T-helper 2 cell treated with Interferon-gamma antibody and Interleukin-4, amounts not matched to agents 5 μg/mL and 100 μg/mL, for 36 hours (primary cell): ENCODE results near the gene IKZF1.

Experiments used
- DNase-seq: peaks from one replicate; pipeline ENCODE4 v3.0.0; 2021; ENCODE audit warnings: low spot score
- H3K27ac Mint-ChIP-seq: one replicate; pipeline ENCODE4 v1.8.0; 2021; ENCODE audit warnings: mild to moderate bottlenecking, mixed read lengths
- H3K27me3 Mint-ChIP-seq: one replicate; pipeline ENCODE4 v1.8.0; 2021; ENCODE audit warnings: low read depth, mixed read lengths
- H3K36me3 Mint-ChIP-seq: one replicate; pipeline ENCODE4 v1.8.0; 2021; ENCODE audit warnings: low read depth, mixed read lengths
- H3K4me1 Mint-ChIP-seq: one replicate; pipeline ENCODE4 v1.8.0; 2021; ENCODE audit warnings: low read depth, mixed read lengths
- H3K4me3 Mint-ChIP-seq: one replicate; pipeline ENCODE4 v1.8.0; 2022; ENCODE audit warnings: mild to moderate bottlenecking, moderate library complexity, mixed read lengths
- H3K9me3 Mint-ChIP-seq: one replicate; pipeline ENCODE4 v1.8.0; 2021; ENCODE audit warnings: mixed read lengths

Gene IKZF1

GRCh38 chr7:50304129-50304910 lies at the start of gene IKZF1:
Gene IKZF1 (plus strand): TSS chr7:50304716. CDS start chr7:50319062, 14,346 bp downstream.
- Mint-ChIP-seq H3K4me1 (peaks cover 31% of the 10 kb centered on the region), H3K4me3 (peak within 1 kb of the TSS; percentile 99), H3K9me3 (no peaks in the 10 kb centered on the region), H3K36me3 (peaks cover 49% of the 10 kb centered on the region), H3K27me3 (peaks cover 1% of the 10 kb centered on the region), H3K27ac (peak within 1 kb of the TSS; percentile 97)
- DNase-seq = peak; percentile 67

DNA sequence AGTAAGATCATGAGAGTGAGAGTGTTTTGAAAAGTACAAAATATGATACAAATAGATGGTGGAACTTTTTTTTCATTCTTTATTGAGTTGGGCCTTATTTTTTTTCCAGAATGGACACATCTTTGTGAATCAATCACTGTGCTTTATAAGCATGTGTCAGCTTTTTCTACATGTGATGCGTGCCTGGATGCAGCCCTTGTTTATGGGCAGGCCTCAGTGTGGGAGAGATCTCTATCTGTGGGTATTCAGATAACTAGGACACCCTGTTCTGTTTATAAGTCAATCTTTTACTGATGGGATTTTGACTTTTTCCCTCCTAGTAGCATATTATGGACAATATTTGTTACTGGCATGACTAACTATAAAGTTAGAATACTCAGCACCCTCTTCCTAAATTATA lies 42.9 kb upstream of the IKZF1 start:
- peak; percentile 57 for DNase-seq
- Mint-ChIP-seq H3K9me3 (peaks cover 7% of the 10 kb centered on the region), H3K4me3 (peak overlapping the region; percentile 73), H3K36me3 (peaks cover 14% of the 10 kb centered on the region), H3K27me3 (no peaks in the 10 kb centered on the region), H3K4me1 (peaks cover 72% of the 10 kb centered on the region), H3K27ac (peak overlapping the region; percentile 89)

- DNase-seq = no peak
- Mint-ChIP-seq H3K27me3 (no peaks in the 10 kb centered on the region), H3K4me3 (peak overlapping the region; percentile 73), H3K9me3 (peaks cover 7% of the 10 kb centered on the region), H3K36me3 (peaks cover 12% of the 10 kb centered on the region), H3K4me1 (peaks cover 80% of the 10 kb centered on the region), H3K27ac (peak overlapping the region; percentile 89)
Measured at GRCh38 chr7:50262446-50262845, 42.1 kb upstream of the IKZF1 start.

- Mint-ChIP-seq H3K4me3 (peak overlapping the region; percentile 73), H3K36me3 (peaks cover 10% of the 10 kb centered on the region), H3K27ac (peak overlapping the region; percentile 95), H3K27me3 (no peaks in the 10 kb centered on the region), H3K4me1 (peaks cover 87% of the 10 kb centered on the region), H3K9me3 (peaks cover 7% of the 10 kb centered on the region)
- peak; percentile 30 for DNase-seq
Measured at GRCh38 chr7:50262916-50263690, 41.4 kb upstream of the IKZF1 start.

DNA sequence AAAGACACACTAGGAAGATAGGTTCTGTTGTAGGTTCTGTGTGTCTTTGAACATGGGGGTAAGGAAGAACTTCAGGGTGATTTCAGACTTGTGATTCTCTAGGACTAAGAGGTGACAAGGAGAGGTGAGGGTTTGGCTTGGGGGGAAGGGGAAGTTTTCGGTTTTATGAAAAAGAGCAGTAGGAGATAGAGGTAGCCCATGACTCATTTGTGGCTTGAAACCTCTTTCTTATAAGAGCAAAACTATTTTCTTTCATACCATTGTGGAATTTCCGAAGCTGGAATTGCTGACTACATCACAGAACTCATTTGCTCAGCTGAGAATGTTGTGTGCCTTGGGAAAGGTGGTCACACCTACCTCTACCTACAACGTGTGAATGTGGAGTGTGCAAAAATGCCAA lies 39.6 kb upstream of the IKZF1 start:
- H3K36me3 Mint-ChIP-seq = no peaks in the 10 kb centered on the region
- peak overlapping the region; percentile 95 for H3K27ac Mint-ChIP-seq
- H3K4me3 Mint-ChIP-seq = peak overlapping the region; percentile 73
- peaks cover under 1% of the 10 kb centered on the region for H3K9me3 Mint-ChIP-seq
- H3K4me1 Mint-ChIP-seq = peaks cover 96% of the 10 kb centered on the region
- DNase-seq = peak; percentile 69
- no peaks in the 10 kb centered on the region for H3K27me3 Mint-ChIP-seq

- Mint-ChIP-seq H3K4me1 (peaks cover 93% of the 10 kb centered on the region), H3K4me3 (peak overlapping the region; percentile 73), H3K36me3 (peaks cover 6% of the 10 kb centered on the region), H3K27me3 (no peaks in the 10 kb centered on the region), H3K27ac (peak overlapping the region; percentile 95), H3K9me3 (peaks cover 7% of the 10 kb centered on the region)
- no peak for DNase-seq
Measured at GRCh38 chr7:50265968-50266634, 38.4 kb upstream of the IKZF1 start.

- no peaks in the 10 kb centered on the region for H3K27me3 Mint-ChIP-seq
- peaks cover 91% of the 10 kb centered on the region for H3K4me1 Mint-ChIP-seq
- peaks cover 7% of the 10 kb centered on the region for H3K9me3 Mint-ChIP-seq
- H3K36me3 Mint-ChIP-seq = peaks cover 9% of the 10 kb centered on the region
- H3K4me3 Mint-ChIP-seq = peak overlapping the region; percentile 73
- peak overlapping the region; percentile 95 for H3K27ac Mint-ChIP-seq
- DNase-seq = peak; percentile 89
Measured at GRCh38 chr7:50266635-50267386, 37.7 kb upstream of the IKZF1 start.

DNA sequence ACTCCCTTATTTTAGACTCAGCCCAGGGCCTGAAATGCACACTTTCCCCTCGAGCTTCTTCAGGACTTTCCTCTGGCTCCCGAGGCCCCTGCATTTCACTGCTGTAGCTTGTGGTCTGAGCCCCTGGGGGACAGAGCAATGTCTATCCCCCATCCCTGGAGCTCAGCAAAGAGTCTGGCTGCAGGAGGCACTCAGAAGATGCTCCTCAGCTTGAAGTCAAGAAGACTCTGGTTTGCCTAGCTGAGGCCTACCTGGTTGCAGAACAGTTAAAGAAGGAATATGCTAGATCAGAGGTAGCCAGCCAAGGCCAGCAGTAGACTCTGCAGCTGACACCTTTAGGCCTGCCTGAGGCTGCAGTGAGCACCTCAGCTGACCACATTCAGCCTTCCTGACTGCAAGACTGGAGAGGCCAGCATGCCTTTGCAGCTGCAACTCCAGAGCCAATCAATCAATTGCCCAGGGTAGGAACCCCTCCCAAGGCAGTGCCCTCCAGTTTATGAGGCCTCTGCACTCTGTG lies 36.9 kb upstream of the IKZF1 start:
- Mint-ChIP-seq H3K27me3 (no peaks in the 10 kb centered on the region), H3K27ac (peak overlapping the region; percentile 95), H3K36me3 (peaks cover 9% of the 10 kb centered on the region), H3K9me3 (peaks cover 7% of the 10 kb centered on the region), H3K4me3 (peak overlapping the region; percentile 73), H3K4me1 (peaks cover 84% of the 10 kb centered on the region)
- no peak for DNase-seq

GRCh38 chr7:50268223-50268622 lies 36.3 kb upstream of the IKZF1 start:
- no peak for DNase-seq
- peaks cover 9% of the 10 kb centered on the region for H3K36me3 Mint-ChIP-seq
- peak overlapping the region; percentile 73 for H3K4me3 Mint-ChIP-seq
- peaks cover 7% of the 10 kb centered on the region for H3K9me3 Mint-ChIP-seq
- H3K27me3 Mint-ChIP-seq = no peaks in the 10 kb centered on the region
- H3K27ac Mint-ChIP-seq = peak overlapping the region; percentile 95
- H3K4me1 Mint-ChIP-seq = peaks cover 84% of the 10 kb centered on the region

DNA sequence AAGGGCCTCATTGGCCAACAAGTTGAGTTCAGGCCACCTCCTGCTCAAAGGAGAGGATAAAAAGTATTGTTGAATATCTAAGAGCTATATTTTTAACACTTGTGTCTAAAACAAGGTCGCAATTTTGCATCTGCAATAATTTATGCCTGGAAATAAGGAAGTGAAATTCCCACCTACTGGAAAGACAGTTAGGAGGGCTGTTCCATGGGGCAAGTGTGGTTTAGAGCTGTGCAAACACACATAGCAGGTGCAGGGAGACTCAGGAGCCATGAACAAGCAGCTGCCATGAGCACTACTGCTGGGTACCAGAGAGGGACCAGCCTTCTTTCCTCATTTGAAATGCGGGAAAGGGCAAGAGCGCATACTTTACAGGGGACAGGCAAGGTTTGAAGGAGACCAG lies 35.5 kb upstream of the IKZF1 start:
- peaks cover 84% of the 10 kb centered on the region for H3K4me1 Mint-ChIP-seq
- H3K4me3 Mint-ChIP-seq = no peak overlapping the region
- H3K27ac Mint-ChIP-seq = peak overlapping the region; percentile 95
- H3K27me3 Mint-ChIP-seq = no peaks in the 10 kb centered on the region
- no peak for DNase-seq
- H3K36me3 Mint-ChIP-seq = peaks cover 9% of the 10 kb centered on the region
- peaks cover 7% of the 10 kb centered on the region for H3K9me3 Mint-ChIP-seq

DNA sequence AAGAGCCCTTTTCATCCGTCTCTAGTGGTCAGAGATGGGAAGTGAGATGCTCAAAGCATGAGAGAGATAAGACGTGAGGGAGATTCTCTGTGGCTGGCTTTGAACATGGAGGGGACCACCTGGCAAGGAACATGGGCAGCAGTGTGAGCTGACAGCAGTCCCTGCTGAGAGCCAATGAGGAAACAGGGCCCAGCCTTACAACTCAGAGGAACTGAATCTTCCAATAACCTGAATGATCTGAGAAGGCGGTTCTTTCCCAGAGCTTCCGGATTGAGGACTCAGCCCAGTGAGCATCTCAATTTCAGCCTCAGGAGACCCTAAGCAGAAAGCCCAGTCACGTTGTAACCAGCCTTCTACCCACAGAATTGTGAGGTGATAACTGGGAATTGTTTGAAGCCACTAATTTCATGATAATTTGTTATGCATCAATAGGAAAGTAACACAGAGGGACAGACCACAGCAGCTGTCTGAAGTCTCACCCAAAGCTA lies 33.9 kb upstream of the IKZF1 start:
- no peak overlapping the region for H3K4me3 Mint-ChIP-seq
- peaks cover 9% of the 10 kb centered on the region for H3K36me3 Mint-ChIP-seq
- peaks cover 75% of the 10 kb centered on the region for H3K4me1 Mint-ChIP-seq
- H3K9me3 Mint-ChIP-seq = peaks cover 7% of the 10 kb centered on the region
- H3K27me3 Mint-ChIP-seq = no peaks in the 10 kb centered on the region
- H3K27ac Mint-ChIP-seq = peak overlapping the region; percentile 13
- DNase-seq = no peak

- H3K36me3 Mint-ChIP-seq = peaks cover 9% of the 10 kb centered on the region
- no peak overlapping the region for H3K27ac Mint-ChIP-seq
- no peak for DNase-seq
- no peak overlapping the region for H3K4me3 Mint-ChIP-seq
- H3K9me3 Mint-ChIP-seq = peaks cover 7% of the 10 kb centered on the region
- peaks cover 54% of the 10 kb centered on the region for H3K4me1 Mint-ChIP-seq
- no peaks in the 10 kb centered on the region for H3K27me3 Mint-ChIP-seq
Measured at GRCh38 chr7:50272808-50273207, 31.7 kb upstream of the IKZF1 start.

DNA sequence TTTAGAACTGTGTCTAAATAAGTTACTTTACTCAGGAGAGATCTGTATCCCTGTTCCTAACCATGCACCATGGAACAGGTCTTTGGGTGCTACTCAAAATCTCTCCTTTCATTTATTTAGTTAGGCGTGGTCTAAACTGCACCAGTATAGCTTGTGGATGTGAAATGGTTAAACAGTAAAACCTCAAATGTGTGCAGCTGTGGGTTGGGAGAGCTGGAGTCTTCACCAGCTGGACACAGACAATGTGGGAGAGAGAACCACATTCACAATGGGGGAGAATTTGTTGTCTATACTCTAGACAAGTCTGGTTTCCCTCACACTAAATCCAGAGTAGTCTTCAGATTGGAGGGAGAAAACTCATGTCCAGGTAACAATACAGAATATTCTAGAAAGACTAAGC lies 31.2 kb upstream of the IKZF1 start:
- Mint-ChIP-seq H3K27ac (no peak overlapping the region), H3K36me3 (peaks cover 9% of the 10 kb centered on the region), H3K9me3 (peaks cover 7% of the 10 kb centered on the region), H3K27me3 (no peaks in the 10 kb centered on the region), H3K4me3 (no peak overlapping the region), H3K4me1 (peaks cover 49% of the 10 kb centered on the region)
- no peak for DNase-seq
